GM18505 (cell line): ENCODE results near the gene KRT1.

Experiments used
- ATAC-seq: cut with Tn5 transposase; IDR thresholded peaks from one replicate; pipeline ENCODE4 v1.9.1; 2021; ENCODE audit not compliant: unreplicated experiment
- POLR2A ChIP-seq: IDR thresholded peaks from 4 replicates; pipeline ENCODE4 v1.6.1; 2011; ENCODE audit warnings: borderline replicate concordance; ENCODE audit not compliant: insufficient read depth, insufficient read length; ENCODE audit errors: extremely low read depth

Gene KRT1

GRCh38 chr12:52669426-52669825 is 10.8 kb downstream of the KRT1 start:
- no peak for ATAC-seq
- no peak for TF ChIP-seq POLR2A

DNA sequence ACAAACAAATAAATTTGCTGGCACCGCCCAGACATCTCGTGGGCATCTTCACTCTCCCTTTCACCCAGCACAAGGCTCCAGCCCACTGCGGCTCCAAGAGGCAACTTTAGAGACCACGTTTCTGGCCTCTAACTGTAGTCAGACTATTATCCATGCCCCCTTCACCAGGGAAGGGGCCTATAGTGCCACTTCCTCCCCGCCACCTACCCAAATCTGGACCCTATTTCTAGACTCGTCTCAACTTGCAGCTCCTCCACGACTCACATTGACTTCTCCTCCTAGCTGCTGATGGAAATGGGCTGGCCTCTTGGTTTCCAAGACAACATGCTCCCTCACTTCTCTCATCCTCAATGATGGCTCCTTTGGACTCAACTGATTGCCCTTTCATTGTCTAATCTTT is 12.3 kb downstream of the KRT1 start:
- TF ChIP-seq POLR2A, result no peak
- ATAC-seq, result no peak

GRCh38 chr12:52667509-52667908 is 12.7 kb downstream of the KRT1 start:
- ATAC-seq, result no peak
- no peak for TF ChIP-seq POLR2A

DNA sequence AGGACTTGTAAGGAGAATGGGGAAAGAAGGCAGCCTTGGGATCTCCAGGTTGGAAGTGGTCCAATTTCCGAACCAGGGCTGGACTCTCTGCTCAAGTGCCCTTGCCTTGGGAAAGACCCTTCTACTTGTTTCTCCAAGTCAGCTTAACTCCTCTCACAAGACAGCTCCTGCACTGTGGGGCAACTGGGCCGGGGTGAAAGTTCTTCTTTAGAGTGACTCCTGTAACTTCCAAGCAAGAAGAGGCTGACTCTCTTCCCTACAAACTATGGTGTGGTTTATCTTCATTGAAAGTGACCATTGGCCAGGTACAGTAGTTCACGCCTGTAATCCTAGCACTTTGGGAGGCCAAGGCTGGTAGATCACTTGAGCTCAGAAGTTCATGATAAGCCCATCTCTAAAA is 13.7 kb downstream of the KRT1 start:
- no peak for TF ChIP-seq POLR2A
- ATAC-seq, result no peak

DNA sequence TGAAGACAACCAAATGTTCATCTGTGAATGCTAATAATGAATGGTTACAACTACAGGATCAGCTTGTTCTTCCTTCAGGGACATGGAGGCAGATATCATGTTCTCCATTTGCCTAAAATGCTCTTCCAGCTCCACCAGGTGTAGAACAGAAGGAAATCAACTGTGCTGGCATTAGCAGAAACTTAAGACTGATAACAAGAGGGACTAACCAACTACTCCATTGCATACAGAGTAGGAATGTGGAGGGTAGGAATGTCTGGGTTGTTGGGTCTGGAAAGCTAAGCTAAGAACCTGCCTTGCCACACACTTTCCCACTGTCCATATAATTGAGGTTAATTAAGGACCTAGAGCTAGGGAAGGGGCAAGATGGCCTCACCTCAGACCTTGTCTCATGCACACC is 16.8 kb downstream of the KRT1 start:
- no peak for TF ChIP-seq POLR2A
- no peak for ATAC-seq

DNA sequence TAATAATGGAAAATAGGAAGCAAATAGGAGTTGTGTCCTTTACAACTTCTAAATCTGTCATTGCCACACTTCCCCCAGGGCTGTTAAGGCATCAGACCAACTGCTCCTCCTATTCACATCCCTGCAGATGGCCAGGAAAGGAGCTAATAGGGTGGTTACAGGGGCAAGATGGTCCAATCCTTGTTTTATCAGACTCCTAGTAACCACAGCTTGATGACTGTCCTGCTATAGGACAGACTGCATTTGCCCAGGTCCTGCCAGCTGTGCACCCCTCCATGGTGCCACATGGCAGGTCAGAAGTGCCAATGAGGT is 17.3 kb downstream of the KRT1 start:
- TF ChIP-seq POLR2A, result no peak
- ATAC-seq, result no peak

GRCh38 chr12:52662093-52662917 is 17.9 kb downstream of the KRT1 start:
- no peak for ATAC-seq
- no peak for TF ChIP-seq POLR2A

GRCh38 chr12:52661668-52662067 is 18.5 kb downstream of the KRT1 start:
- TF ChIP-seq POLR2A, result no peak
- no peak for ATAC-seq

DNA sequence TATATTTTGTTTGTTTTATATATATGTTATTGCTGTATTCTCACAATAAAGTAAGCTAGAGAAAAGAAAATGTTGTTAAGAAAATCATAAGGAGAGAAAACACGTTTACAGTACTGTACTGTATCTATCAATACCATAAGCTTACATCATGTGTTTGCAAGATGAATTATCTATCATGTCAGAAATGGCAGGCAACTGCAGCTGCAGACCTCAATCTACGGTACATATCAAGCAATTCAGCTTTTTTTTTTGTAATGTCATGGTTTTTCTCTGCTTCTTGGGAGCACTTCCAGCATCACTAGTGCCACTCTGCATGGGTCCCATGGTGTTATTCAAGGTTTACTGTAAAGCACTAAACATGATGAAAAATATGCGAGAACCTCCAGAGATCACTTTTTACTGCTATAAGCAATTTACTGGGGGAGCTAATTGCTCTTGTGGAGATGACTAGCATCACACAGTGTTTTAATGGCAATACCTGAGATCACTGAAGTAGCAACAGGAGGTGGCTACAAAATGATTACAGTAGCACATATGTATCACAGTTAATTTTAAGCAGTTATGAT is 19.2 kb downstream of the KRT1 start:
- no peak for ATAC-seq
- TF ChIP-seq POLR2A, result no peak

DNA sequence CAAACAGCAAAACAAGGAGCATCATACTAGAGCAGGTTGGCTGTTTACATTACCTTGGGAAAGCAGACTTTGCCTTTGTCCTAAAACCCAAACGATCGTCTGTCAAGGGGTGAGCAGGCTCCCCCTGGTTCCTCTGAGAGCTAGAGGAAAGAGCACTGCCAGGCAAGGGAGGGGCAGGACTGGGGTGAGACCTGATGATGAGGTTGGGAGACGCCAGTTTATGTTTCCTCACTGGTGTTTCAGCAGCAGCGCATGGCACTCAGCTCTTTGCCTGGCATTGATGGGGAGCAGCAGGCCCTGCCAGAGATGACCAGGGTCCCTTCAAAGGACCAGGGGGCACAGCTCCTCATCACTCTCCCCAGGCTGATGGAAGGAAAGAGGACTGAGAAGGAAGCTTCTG is 20.3 kb downstream of the KRT1 start:
- TF ChIP-seq POLR2A, result no peak
- no peak for ATAC-seq

DNA sequence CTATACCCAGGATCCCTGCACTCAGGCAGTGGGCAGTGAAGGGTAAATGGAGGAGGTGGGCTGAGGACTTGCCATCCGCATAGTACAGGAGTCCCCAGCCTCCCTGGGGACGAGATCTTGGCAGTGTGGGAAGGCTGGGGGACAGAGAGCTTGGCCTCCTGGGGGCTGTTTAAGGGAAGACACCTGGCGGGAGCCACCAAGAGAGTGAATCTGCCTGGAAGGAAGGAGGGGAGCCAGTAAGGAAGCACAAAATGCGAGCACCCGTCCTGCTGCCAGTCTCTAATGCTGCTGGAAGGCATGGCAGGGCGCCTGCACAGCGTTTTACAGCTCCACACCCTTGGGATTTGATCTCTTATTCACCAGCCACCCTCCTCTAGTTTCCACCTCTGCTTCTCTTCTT is 20.8 kb downstream of the KRT1 start:
- ATAC-seq, result no peak
- TF ChIP-seq POLR2A, result no peak

DNA sequence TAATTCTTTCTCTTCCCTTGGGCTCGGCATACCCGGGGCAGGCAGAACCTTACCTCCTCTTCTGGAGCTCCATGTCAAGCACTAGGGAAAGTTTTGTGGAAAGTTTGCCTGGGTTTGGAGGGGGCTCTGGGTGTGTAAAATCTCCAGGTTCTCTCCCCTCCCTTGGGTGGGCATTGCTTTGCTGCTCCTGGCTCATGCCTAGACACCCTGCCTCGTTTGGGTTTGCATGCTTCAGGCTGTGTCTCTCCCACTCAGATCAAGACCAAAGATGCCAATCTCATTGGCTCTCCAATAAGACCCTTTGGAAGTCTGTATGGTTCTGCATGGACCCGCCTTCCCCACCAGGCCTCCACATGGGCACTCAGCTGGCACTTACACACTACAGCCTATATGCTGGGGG is 22.0 kb downstream of the KRT1 start:
- no peak for ATAC-seq
- no peak for TF ChIP-seq POLR2A

- no peak for ATAC-seq
- no peak for TF ChIP-seq POLR2A
Measured at GRCh38 chr12:52657250-52657902, 22.8 kb downstream of the KRT1 start.

DNA sequence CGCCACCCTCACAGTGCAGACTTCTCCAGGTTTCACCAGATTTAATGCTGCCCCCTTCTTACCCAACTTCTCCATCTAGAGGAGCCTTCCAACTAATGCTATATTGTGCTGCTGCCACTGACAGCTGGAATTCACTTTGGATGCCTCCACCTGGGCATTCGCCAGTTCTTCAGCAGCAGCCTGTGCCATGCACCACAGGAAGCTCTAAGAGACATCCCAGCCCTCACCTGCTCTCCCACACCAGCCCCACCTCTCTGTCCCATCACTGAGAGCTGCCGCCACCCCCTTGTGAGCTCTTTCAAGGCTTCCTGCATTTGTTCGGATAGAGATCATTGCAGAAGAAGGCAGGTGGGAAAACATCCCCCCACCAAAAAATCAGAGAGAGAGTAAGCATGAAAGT is 23.6 kb downstream of the KRT1 start:
- no peak for TF ChIP-seq POLR2A
- ATAC-seq, result no peak
